GM12878 (cell line): ENCODE results near the gene PIP5K1A. TPM values are rescaled to one million over a fixed set of nuclear protein-coding genes. Genes with fewer than 3 reads are reported as not detected.

Experiments used
- MEF2B ChIP-seq: fragments of 450-650 bp; IDR thresholded peaks from 2 replicates; pipeline ENCODE4 v1.6.1; 2018; ENCODE audit warnings: mild to moderate bottlenecking, moderate library complexity; ENCODE audit not compliant: partially characterized antibody, poor library complexity, severe bottlenecking
- MXI1 ChIP-seq: fragments of 150-350 bp; IDR thresholded peaks from 2 replicates; pipeline ENCODE4 v1.6.1; 2011; ENCODE audit warnings: low read depth, mild to moderate bottlenecking, inconsistent platforms, low read length, improper control_type of control experiment
- NR2C1 ChIP-seq: fragments of 450-650 bp; IDR thresholded peaks from 2 replicates; pipeline ENCODE4 v1.6.1; 2017; ENCODE audit warnings: antibody characterized with exemption, mild to moderate bottlenecking, moderate library complexity
- PAX8 ChIP-seq: fragments of 450-650 bp; IDR thresholded peaks from 2 replicates; pipeline ENCODE4 v1.6.1; 2017; ENCODE audit warnings: mild to moderate bottlenecking, moderate library complexity
- POLR2A ChIP-seq: IDR thresholded peaks from 2 replicates; pipeline ENCODE4 v1.6.1; 2011; ENCODE audit warnings: low read depth, mild to moderate bottlenecking, low read length
- RBBP5 ChIP-seq: fragments of 200-600 bp; sonication (generic); conservative IDR thresholded peaks from 2 replicates; pipeline ENCODE4 v1.6.1; 2016
- STAT3 ChIP-seq: IDR thresholded peaks from 2 replicates; pipeline ENCODE4 v1.6.1; 2011; ENCODE audit warnings: low read depth, low read length, improper control_type of control experiment
- SUPT20H ChIP-seq: IDR thresholded peaks from 2 replicates; pipeline ENCODE4 v1.6.1; 2011; ENCODE audit warnings: low read depth, mild to moderate bottlenecking, low read length, moderate library complexity, borderline replicate concordance; ENCODE audit not compliant: control insufficient read depth
- polyA plus RNA-seq, 11 experiments: library from polyadenylated mRNA; depleted of rRNA in 4 of 11; unstranded in 6 of 11; stranded (reverse) in 5 of 11; fragments of >200 nt; fragmentation: Nextera tagmentation in 4 of 11; fragmentation: Illumina TruSeq in 1 of 11; extraction: Ambion mirVana in 4 of 11; extraction: Trizol in 1 of 11; gene quantifications; 1 replicate in 1 of 11; 2 replicates in 10 of 11; pipeline versions ENCODE4 v1.2.1 to v1.2.3, GENCODE V29; 2011 to 2016; ENCODE audit warnings: inconsistent platforms in 2 of 11, missing spikeins in 2 of 11, low read depth in 1 of 11
- total RNA-seq, 4 experiments: library from RNA; depleted of rRNA in 3 of 4; stranded (reverse); fragments of >200 nt in 3 of 4; fragmentation: Illumina TruSeq in 1 of 4; extraction: Trizol in 1 of 4; gene quantifications; 2 replicates each; pipeline versions ENCODE4 v1.2.1 to v1.2.3, GENCODE V29; 2013 to 2021
- TF ChIP-seq, protein P1 (sequence below): IDR thresholded peaks from 2 replicates; pipeline ENCODE4 v1.6.1; 2012; ENCODE audit warnings: low read depth, low read length, improper control_type of control experiment
- TF ChIP-seq, protein P2 (sequence below): fragments of 450-650 bp; IDR thresholded peaks from 2 replicates; pipeline ENCODE4 v1.6.1; 2016; ENCODE audit warnings: mild to moderate bottlenecking
- TF ChIP-seq, protein P3 (sequence below): IDR thresholded peaks from 2 replicates; pipeline ENCODE4 v1.6.1; 2011; ENCODE audit warnings: mild to moderate bottlenecking, low read depth, low read length, moderate library complexity; ENCODE audit not compliant: insufficient replicate concordance
- TF ChIP-seq, protein P4 (sequence below): fragments of 450-650 bp; formaldehyde crosslinking; IDR thresholded peaks from 2 replicates; pipeline ENCODE4 v1.5.0; 2022; ENCODE audit warnings: mild to moderate bottlenecking, missing genetic modification characterization
- TF ChIP-seq, protein P5 (sequence below): fragments of 450-650 bp; conservative IDR thresholded peaks from 2 replicates; pipeline ENCODE4 v1.6.1; 2017; ENCODE audit warnings: mild to moderate bottlenecking, moderate library complexity
- TF ChIP-seq, protein P6 (sequence below): IDR thresholded peaks from 2 replicates; pipeline ENCODE4 v1.6.1; 2012; ENCODE audit warnings: low read depth, low read length, improper control_type of control experiment
- TF ChIP-seq, protein P7 (sequence below): IDR thresholded peaks from 2 replicates; pipeline ENCODE4 v1.6.1; 2011; ENCODE audit warnings: low read depth, low read length, improper control_type of control experiment, borderline replicate concordance

PIP5K1A gene
- total and polyA plus RNA-seq, 10 of the 15 experiments (the other 5 are each of a cell fraction or from before 2014, with no cell fraction given) = 4.5 to 114 (median 51.5) TPM

DNA sequence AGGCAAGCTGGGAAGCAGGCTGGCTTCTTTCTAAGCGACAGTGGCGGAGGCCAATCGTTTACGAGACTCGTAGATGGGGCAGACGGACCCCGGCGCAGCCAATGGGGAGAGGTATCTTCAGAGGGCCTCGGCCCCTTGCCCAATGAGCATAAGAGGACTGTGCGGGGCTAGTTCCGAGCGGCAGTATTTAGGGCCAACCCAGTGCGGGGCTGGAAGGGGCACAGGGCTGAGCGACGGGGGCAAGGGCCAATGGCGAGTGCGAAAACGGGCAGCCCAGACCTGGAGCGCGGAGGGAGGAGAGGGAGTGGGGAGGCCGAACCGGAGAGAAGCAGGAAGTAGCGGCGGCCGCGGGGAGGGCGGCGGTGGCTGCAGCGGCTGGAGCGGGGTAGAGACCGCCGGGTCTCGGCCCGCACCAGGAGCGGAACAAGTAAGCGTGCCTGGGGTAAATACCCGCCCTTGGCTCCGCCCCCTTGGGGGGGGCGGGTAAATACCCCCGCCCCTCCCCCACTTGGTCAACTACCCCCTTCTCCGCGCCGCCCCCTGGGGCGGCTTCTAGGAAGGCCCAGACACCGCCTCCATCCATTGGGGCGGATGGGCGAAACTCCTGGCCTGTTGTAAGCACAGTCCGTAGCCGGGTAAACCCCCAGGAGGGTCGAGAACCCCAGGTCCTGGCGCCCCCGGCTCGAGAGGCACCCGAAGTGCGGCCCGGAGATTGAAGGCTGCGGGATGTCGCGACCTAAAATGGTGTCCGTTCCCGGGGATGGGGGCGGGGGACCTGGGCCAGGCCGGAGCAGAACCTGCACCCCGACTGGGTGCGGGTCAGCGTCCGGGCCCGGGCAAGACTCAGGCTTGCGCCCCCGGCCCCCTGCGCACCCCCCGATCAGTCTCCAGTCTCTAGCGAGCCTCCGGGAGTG lies 83.9 kb downstream of the PIP5K1A start, which contains the start of gene ZNF687 (continued):
- TF ChIP-seq, protein P1, sequence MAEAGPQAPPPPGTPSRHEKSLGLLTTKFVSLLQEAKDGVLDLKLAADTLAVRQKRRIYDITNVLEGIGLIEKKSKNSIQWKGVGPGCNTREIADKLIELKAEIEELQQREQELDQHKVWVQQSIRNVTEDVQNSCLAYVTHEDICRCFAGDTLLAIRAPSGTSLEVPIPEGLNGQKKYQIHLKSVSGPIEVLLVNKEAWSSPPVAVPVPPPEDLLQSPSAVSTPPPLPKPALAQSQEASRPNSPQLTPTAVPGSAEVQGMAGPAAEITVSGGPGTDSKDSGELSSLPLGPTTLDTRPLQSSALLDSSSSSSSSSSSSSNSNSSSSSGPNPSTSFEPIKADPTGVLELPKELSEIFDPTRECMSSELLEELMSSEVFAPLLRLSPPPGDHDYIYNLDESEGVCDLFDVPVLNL = no peak
- peak; percentile 20 for TF ChIP-seq MEF2B
- TF ChIP-seq, protein P2, sequence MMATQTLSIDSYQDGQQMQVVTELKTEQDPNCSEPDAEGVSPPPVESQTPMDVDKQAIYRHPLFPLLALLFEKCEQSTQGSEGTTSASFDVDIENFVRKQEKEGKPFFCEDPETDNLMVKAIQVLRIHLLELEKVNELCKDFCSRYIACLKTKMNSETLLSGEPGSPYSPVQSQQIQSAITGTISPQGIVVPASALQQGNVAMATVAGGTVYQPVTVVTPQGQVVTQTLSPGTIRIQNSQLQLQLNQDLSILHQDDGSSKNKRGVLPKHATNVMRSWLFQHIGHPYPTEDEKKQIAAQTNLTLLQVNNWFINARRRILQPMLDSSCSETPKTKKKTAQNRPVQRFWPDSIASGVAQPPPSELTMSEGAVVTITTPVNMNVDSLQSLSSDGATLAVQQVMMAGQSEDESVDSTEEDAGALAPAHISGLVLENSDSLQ = peak; percentile 100
- TF ChIP-seq POLR2A = peak; percentile 84
- peak; percentile 4; the same call in 1 of the 2 replicates for TF ChIP-seq MXI1
- TF ChIP-seq, protein P3, sequence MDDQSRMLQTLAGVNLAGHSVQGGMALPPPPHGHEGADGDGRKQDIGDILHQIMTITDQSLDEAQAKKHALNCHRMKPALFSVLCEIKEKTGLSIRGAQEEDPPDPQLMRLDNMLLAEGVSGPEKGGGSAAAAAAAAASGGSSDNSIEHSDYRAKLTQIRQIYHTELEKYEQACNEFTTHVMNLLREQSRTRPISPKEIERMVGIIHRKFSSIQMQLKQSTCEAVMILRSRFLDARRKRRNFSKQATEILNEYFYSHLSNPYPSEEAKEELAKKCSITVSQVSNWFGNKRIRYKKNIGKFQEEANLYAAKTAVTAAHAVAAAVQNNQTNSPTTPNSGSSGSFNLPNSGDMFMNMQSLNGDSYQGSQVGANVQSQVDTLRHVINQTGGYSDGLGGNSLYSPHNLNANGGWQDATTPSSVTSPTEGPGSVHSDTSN = peak; percentile 98
- peak; percentile 57 for TF ChIP-seq NR2C1
- TF ChIP-seq, protein P4, sequence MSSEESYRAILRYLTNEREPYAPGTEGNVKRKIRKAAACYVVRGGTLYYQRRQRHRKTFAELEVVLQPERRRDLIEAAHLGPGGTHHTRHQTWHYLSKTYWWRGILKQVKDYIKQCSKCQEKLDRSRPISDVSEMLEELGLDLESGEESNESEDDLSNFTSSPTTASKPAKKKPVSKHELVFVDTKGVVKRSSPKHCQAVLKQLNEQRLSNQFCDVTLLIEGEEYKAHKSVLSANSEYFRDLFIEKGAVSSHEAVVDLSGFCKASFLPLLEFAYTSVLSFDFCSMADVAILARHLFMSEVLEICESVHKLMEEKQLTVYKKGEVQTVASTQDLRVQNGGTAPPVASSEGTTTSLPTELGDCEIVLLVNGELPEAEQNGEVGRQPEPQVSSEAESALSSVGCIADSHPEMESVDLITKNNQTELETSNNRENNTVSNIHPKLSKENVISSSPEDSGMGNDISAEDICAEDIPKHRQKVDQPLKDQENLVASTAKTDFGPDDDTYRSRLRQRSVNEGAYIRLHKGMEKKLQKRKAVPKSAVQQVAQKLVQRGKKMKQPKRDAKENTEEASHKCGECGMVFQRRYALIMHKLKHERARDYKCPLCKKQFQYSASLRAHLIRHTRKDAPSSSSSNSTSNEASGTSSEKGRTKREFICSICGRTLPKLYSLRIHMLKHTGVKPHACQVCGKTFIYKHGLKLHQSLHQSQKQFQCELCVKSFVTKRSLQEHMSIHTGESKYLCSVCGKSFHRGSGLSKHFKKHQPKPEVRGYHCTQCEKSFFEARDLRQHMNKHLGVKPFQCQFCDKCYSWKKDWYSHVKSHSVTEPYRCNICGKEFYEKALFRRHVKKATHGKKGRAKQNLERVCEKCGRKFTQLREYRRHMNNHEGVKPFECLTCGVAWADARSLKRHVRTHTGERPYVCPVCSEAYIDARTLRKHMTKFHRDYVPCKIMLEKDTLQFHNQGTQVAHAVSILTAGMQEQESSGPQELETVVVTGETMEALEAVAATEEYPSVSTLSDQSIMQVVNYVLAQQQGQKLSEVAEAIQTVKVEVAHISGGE = no peak
- TF ChIP-seq, protein P5, sequence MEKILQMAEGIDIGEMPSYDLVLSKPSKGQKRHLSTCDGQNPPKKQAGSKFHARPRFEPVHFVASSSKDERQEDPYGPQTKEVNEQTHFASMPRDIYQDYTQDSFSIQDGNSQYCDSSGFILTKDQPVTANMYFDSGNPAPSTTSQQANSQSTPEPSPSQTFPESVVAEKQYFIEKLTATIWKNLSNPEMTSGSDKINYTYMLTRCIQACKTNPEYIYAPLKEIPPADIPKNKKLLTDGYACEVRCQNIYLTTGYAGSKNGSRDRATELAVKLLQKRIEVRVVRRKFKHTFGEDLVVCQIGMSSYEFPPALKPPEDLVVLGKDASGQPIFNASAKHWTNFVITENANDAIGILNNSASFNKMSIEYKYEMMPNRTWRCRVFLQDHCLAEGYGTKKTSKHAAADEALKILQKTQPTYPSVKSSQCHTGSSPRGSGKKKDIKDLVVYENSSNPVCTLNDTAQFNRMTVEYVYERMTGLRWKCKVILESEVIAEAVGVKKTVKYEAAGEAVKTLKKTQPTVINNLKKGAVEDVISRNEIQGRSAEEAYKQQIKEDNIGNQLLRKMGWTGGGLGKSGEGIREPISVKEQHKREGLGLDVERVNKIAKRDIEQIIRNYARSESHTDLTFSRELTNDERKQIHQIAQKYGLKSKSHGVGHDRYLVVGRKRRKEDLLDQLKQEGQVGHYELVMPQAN = peak; percentile 58
- TF ChIP-seq, protein P6, sequence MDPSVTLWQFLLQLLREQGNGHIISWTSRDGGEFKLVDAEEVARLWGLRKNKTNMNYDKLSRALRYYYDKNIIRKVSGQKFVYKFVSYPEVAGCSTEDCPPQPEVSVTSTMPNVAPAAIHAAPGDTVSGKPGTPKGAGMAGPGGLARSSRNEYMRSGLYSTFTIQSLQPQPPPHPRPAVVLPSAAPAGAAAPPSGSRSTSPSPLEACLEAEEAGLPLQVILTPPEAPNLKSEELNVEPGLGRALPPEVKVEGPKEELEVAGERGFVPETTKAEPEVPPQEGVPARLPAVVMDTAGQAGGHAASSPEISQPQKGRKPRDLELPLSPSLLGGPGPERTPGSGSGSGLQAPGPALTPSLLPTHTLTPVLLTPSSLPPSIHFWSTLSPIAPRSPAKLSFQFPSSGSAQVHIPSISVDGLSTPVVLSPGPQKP = no peak
- no peak for TF ChIP-seq SUPT20H
- TF ChIP-seq RBBP5 = no peak
- TF ChIP-seq STAT3 = no peak
- no peak for TF ChIP-seq PAX8
- TF ChIP-seq, protein P7, sequence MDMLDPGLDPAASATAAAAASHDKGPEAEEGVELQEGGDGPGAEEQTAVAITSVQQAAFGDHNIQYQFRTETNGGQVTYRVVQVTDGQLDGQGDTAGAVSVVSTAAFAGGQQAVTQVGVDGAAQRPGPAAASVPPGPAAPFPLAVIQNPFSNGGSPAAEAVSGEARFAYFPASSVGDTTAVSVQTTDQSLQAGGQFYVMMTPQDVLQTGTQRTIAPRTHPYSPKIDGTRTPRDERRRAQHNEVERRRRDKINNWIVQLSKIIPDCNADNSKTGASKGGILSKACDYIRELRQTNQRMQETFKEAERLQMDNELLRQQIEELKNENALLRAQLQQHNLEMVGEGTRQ = no peak
